Measurements from ENCODE around the gene FCGR3B. TPM values are rescaled to one million over a fixed set of nuclear protein-coding genes. Genes with fewer than 3 reads are reported as not detected.
A peak's percentile ranks its signal among the peaks of the same experiment; 100 is the strongest.
"Not testable (repeated sequence)": the region's sequence is repeated elsewhere in the genome, so short reads cannot be mapped to it uniquely, and the experiment has no call there.

The FCGR3B gene
- total RNA-seq: 1 to 10 TPM; 3.0 to 4.6 (median 3.9) TPM
- 0.29 TPM for polyA plus RNA-seq
- long read RNA-seq, donor 1: 0 reads
- long read RNA-seq, donor 2, partial matches to known transcripts: 0 of 1 reads
- long read RNA-seq, donor 2, other reads (novel, unspliced or antisense): 0 of 1 reads
- long read RNA-seq, donor 3, partial matches to known transcripts: 1 of 1 reads
- long read RNA-seq, donor 3, other reads (novel, unspliced or antisense): 0 of 1 reads
- long read RNA-seq, donor 4, partial matches to known transcripts: 0 of 1 reads
- long read RNA-seq, donor 4, other reads (novel, unspliced or antisense): 0 of 1 reads

GRCh38 chr1:161631076-161631475, at the start of gene FCGR3B:
Gene FCGR3B (minus strand): TSS chr1:161631176. CDS start chr1:161631094, 82 bp downstream.
- intact Hi-C loops (cut with DNase I): no loop called here
- no peak for ATAC-seq
- Histone ChIP-seq H3K9me3 (ENCODE audit: control insufficient read depth, low read length) (no peaks in the 10 kb centered on the region), H3K27ac (ENCODE audit: low read length) (no peak within 1 kb of the TSS), H3K4me1 (ENCODE audit: control insufficient read depth, insufficient read depth, low read length) (no peaks in the 10 kb centered on the region), H3K4me3 (ENCODE audit: low read length) (no peak within 1 kb of the TSS), H3K27me3 (ENCODE audit: control insufficient read depth, insufficient read depth) (no peaks in the 10 kb centered on the region)
- WGBS: 82% methylated on average over 4 of the region's 4 CpGs
- DNase-seq: no peak

GRCh38 chr1:161678500-161678899, 47.5 kb upstream of the FCGR3B start:
- no peak overlapping the region for H3K4me3 ChIP-seq (ENCODE audit: low read length)
- intact Hi-C loops (cut with DNase I): no loop called here
- H3K27me3 ChIP-seq (ENCODE audit: control insufficient read depth, insufficient read depth): no peaks in the 10 kb centered on the region
- 90% methylated on average over 3 of the region's 3 CpGs for WGBS
- ATAC-seq: no peak
- DNase-seq: no peak
- H3K27ac ChIP-seq (ENCODE audit: low read length): no peak overlapping the region
- H3K4me1 ChIP-seq (ENCODE audit: control insufficient read depth, insufficient read depth, low read length): no peaks in the 10 kb centered on the region
- H3K9me3 ChIP-seq (ENCODE audit: control insufficient read depth, low read length): no peaks in the 10 kb centered on the region

- no peak for ATAC-seq
- no peaks in the 10 kb centered on the region for H3K27me3 ChIP-seq (ENCODE audit: control insufficient read depth, insufficient read depth)
- no peak overlapping the region for H3K4me3 ChIP-seq (ENCODE audit: low read length)
- intact Hi-C loops (cut with DNase I): no loop called here
- DNase-seq: peak in 1 of 3 donors; percentile 26
- H3K27ac ChIP-seq (ENCODE audit: low read length): no peak overlapping the region
- 76% methylated on average over 5 of the region's 5 CpGs for WGBS
- no peaks in the 10 kb centered on the region for H3K4me1 ChIP-seq (ENCODE audit: control insufficient read depth, insufficient read depth, low read length)
- H3K9me3 ChIP-seq (ENCODE audit: control insufficient read depth, low read length): no peaks in the 10 kb centered on the region
Observed at GRCh38 chr1:161676958-161677689, 46.1 kb upstream of the FCGR3B start.

GRCh38 chr1:161676441-161676840, 45.5 kb upstream of the FCGR3B start:
- Histone ChIP-seq H3K9me3 (ENCODE audit: control insufficient read depth, low read length) (no peaks in the 10 kb centered on the region), H3K4me1 (ENCODE audit: control insufficient read depth, insufficient read depth, low read length) (no peaks in the 10 kb centered on the region), H3K27me3 (ENCODE audit: control insufficient read depth, insufficient read depth) (no peaks in the 10 kb centered on the region), H3K27ac (ENCODE audit: low read length) (no peak overlapping the region), H3K4me3 (ENCODE audit: low read length) (no peak overlapping the region)
- DNase-seq (no peak), ATAC-seq (no peak)
- intact Hi-C loops (cut with DNase I): no loop called here
- WGBS: 91% methylated on average over 2 of the region's 2 CpGs

- 67% methylated on average over 3 of the region's 3 CpGs for WGBS
Observed at GRCh38 chr1:161674908-161675307, 43.9 kb upstream of the FCGR3B start.

GRCh38 chr1:161674447-161674846, 43.5 kb upstream of the FCGR3B start:
- ATAC-seq; H3K27me3 ChIP-seq (ENCODE audit: control insufficient read depth, insufficient read depth); intact Hi-C loops (cut with DNase I); H3K4me3 ChIP-seq (ENCODE audit: low read length); H3K9me3 ChIP-seq (ENCODE audit: control insufficient read depth, low read length); DNase-seq; H3K4me1 ChIP-seq (ENCODE audit: control insufficient read depth, insufficient read depth, low read length); H3K27ac ChIP-seq (ENCODE audit: low read length): not testable (repeated sequence)
- 62% methylated on average over 2 of the region's 3 CpGs for WGBS

More at GRCh38 chr1:161674908-161675307, 43.9 kb upstream of the FCGR3B start:
- ATAC-seq; H3K9me3 ChIP-seq (ENCODE audit: control insufficient read depth, low read length); H3K4me3 ChIP-seq (ENCODE audit: low read length); H3K4me1 ChIP-seq (ENCODE audit: control insufficient read depth, insufficient read depth, low read length); H3K27ac ChIP-seq (ENCODE audit: low read length); H3K27me3 ChIP-seq (ENCODE audit: control insufficient read depth, insufficient read depth); intact Hi-C loops (cut with DNase I); DNase-seq: not testable (repeated sequence)

- DNase-seq; H3K4me3 ChIP-seq (ENCODE audit: low read length); intact Hi-C loops (cut with DNase I); H3K27me3 ChIP-seq (ENCODE audit: control insufficient read depth, insufficient read depth); H3K9me3 ChIP-seq (ENCODE audit: control insufficient read depth, low read length); H3K4me1 ChIP-seq (ENCODE audit: control insufficient read depth, insufficient read depth, low read length); H3K27ac ChIP-seq (ENCODE audit: low read length); ATAC-seq: not testable (repeated sequence)
- WGBS: 88% methylated on average over 6 of the region's 7 CpGs
Observed at GRCh38 chr1:161673437-161673836, 42.5 kb upstream of the FCGR3B start.

GRCh38 chr1:161671045-161672020, 40.4 kb upstream of the FCGR3B start:
- peak in 1 of 3 donors; percentile 40 for DNase-seq
- WGBS: 58% methylated on average over 12 of the region's 15 CpGs
- intact Hi-C loops (cut with DNase I); H3K27ac ChIP-seq (ENCODE audit: low read length); H3K9me3 ChIP-seq (ENCODE audit: control insufficient read depth, low read length); H3K4me1 ChIP-seq (ENCODE audit: control insufficient read depth, insufficient read depth, low read length); H3K27me3 ChIP-seq (ENCODE audit: control insufficient read depth, insufficient read depth); H3K4me3 ChIP-seq (ENCODE audit: low read length); ATAC-seq: not testable (repeated sequence)

GRCh38 chr1:161664689-161665088, 33.7 kb upstream of the FCGR3B start:
- H3K27ac ChIP-seq (ENCODE audit: low read length); DNase-seq; H3K4me3 ChIP-seq (ENCODE audit: low read length); H3K4me1 ChIP-seq (ENCODE audit: control insufficient read depth, insufficient read depth, low read length); intact Hi-C loops (cut with DNase I); ATAC-seq; H3K27me3 ChIP-seq (ENCODE audit: control insufficient read depth, insufficient read depth); H3K9me3 ChIP-seq (ENCODE audit: control insufficient read depth, low read length): not testable (repeated sequence)
- no CpG with 5 or more reads among the region's 4 CpGs for WGBS

- DNase-seq; H3K4me3 ChIP-seq (ENCODE audit: low read length); H3K27me3 ChIP-seq (ENCODE audit: control insufficient read depth, insufficient read depth); H3K9me3 ChIP-seq (ENCODE audit: control insufficient read depth, low read length); H3K27ac ChIP-seq (ENCODE audit: low read length); intact Hi-C loops (cut with DNase I); H3K4me1 ChIP-seq (ENCODE audit: control insufficient read depth, insufficient read depth, low read length): not testable (repeated sequence)
- ATAC-seq: peak in 1 of 2 donors; percentile 26
- WGBS: no CpG with 5 or more reads among the region's 1 CpG
Observed at GRCh38 chr1:161663569-161663968, 32.6 kb upstream of the FCGR3B start.

All from right cardiac atrium (tissue), 5 donors.